Measurements from ENCODE around the gene METTL17. TPM values are rescaled to one million over a fixed set of nuclear protein-coding genes. Genes with fewer than 3 reads are reported as not detected.
A peak's percentile ranks its signal among the peaks of the same experiment; 100 is the strongest.

METTL17 gene
- polyA plus RNA-seq, 1 donor from 2014 or later: 231 TPM

DNA sequence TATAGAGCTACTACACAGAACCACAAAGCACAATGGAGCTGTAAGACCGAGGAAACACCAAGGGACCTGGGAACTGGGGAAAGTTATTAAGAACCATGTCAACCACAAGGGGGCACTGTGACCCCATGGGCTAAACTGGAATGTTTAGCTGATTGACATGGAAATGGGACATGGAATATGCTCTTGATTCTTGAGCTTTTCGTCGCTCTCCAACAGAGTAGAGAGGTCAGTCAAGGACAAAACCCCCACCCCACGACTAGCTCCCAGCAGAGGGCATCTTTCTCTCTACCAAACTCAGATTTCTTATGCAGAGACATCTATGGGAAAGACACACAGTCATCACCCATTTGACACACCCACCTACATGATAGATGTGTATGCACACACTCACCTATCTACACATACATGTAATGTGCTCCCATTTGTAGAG lies 25.0 kb downstream of the METTL17 start:
- Histone ChIP-seq H3K36me3 (ENCODE audit: insufficient read depth, low read length) (no peaks in the 10 kb centered on the region), H3K9me3 (ENCODE audit: low read length) (no peaks in the 10 kb centered on the region), H3K27me3 (ENCODE audit: insufficient read depth, low read depth, low read length) (no peaks in the 10 kb centered on the region), H3K79me2 (replicated peaks; ENCODE audit: insufficient read depth, low read length) (no peaks in the 10 kb centered on the region), H3K4me3 (ENCODE audit: low read length) (peak overlapping the region; percentile 43), H4K20me1 (ENCODE audit: insufficient read depth) (no peaks in the 10 kb centered on the region), H2AFZ (ENCODE audit: low read depth, low read length) (no peak overlapping the region), H3K9ac (ENCODE audit: low read length) (no peak overlapping the region), H3K4me2 (ENCODE audit: low read length) (no peak overlapping the region), H3K27ac (ENCODE audit: low read length) (peak overlapping the region; percentile 62), H3K9me2 (ENCODE audit: insufficient read depth, low read length) (no peaks in the 10 kb centered on the region), H3F3A (ENCODE audit: insufficient read depth, low read length, poor library complexity, severe bottlenecking) (no peaks in the 10 kb centered on the region)
- TF ChIP-seq RAD21 (conservative IDR thresholded peaks at IDR 0.05) (peak; percentile 92), MXI1 (conservative IDR thresholded peaks at IDR 0.05; ENCODE audit: poor library complexity, severe bottlenecking) (no peak), SMC3 (conservative IDR thresholded peaks at IDR 0.05; ENCODE audit: poor library complexity) (peak; percentile 93), TAF1 (IDR thresholded peaks at IDR 0.05; ENCODE audit: low read depth) (no peak)
- TF ChIP-seq, protein P1, sequence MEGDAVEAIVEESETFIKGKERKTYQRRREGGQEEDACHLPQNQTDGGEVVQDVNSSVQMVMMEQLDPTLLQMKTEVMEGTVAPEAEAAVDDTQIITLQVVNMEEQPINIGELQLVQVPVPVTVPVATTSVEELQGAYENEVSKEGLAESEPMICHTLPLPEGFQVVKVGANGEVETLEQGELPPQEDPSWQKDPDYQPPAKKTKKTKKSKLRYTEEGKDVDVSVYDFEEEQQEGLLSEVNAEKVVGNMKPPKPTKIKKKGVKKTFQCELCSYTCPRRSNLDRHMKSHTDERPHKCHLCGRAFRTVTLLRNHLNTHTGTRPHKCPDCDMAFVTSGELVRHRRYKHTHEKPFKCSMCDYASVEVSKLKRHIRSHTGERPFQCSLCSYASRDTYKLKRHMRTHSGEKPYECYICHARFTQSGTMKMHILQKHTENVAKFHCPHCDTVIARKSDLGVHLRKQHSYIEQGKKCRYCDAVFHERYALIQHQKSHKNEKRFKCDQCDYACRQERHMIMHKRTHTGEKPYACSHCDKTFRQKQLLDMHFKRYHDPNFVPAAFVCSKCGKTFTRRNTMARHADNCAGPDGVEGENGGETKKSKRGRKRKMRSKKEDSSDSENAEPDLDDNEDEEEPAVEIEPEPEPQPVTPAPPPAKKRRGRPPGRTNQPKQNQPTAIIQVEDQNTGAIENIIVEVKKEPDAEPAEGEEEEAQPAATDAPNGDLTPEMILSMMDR (IDR thresholded peaks at IDR 0.05; ENCODE audit: poor library complexity, severe bottlenecking): peak; percentile 94

DNA sequence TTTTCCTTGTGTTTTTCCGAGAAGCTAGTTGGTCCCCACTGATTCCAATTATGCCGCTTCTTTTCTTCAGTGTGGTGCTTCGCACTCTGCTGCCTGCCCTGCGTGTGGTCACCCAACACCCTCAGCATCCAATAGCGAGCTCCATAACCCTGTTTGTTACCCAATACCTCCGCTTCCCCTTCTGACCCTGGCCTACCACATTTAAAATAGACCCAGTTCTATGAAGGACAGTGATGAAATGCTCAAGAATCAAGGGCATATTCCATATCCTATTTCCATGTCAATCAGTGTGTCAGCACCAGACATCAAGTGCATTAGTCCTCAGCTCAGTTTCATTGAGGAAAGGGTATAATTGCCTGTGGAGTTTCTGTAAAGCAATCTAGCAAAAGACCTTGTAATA lies 25.5 kb downstream of the METTL17 start:
- no peaks in the 10 kb centered on the region for H3K79me2 ChIP-seq (replicated peaks; ENCODE audit: insufficient read depth, low read length)
- no peaks in the 10 kb centered on the region for H3K27me3 ChIP-seq (ENCODE audit: insufficient read depth, low read depth, low read length)
- H3K9me3 ChIP-seq (ENCODE audit: low read length): no peaks in the 10 kb centered on the region
- H3K4me3 ChIP-seq (ENCODE audit: low read length): peak overlapping the region; percentile 43
- no peaks in the 10 kb centered on the region for H4K20me1 ChIP-seq (ENCODE audit: insufficient read depth)
- H2AFZ ChIP-seq (ENCODE audit: low read depth, low read length): no peak overlapping the region
- peak overlapping the region; percentile 40 for H3K4me2 ChIP-seq (ENCODE audit: low read length)
- TF ChIP-seq RAD21 (conservative IDR thresholded peaks at IDR 0.05) (no peak), POLR2AphosphoS5 (IDR thresholded peaks at IDR 0.05) (no peak), MXI1 (conservative IDR thresholded peaks at IDR 0.05; ENCODE audit: poor library complexity, severe bottlenecking) (no peak), REST (IDR thresholded peaks at IDR 0.05; ENCODE audit: borderline replicate concordance) (peak; percentile 28), EZH2 (IDR thresholded peaks at IDR 0.05; ENCODE audit: borderline replicate concordance, insufficient read depth, low read length, poor library complexity, severe bottlenecking) (no peak), EP300 (conservative IDR thresholded peaks at IDR 0.05; ENCODE audit: poor library complexity, severe bottlenecking) (peak; percentile 52)
- TF ChIP-seq, protein P1 (IDR thresholded peaks at IDR 0.05; ENCODE audit: poor library complexity, severe bottlenecking): no peak
- peak overlapping the region; percentile 10 for H3K9ac ChIP-seq (ENCODE audit: low read length)
- no peaks in the 10 kb centered on the region for H3K9me2 ChIP-seq (ENCODE audit: insufficient read depth, low read length)
- H3F3A ChIP-seq (ENCODE audit: insufficient read depth, low read length, poor library complexity, severe bottlenecking): no peaks in the 10 kb centered on the region
- peak overlapping the region; percentile 62 for H3K27ac ChIP-seq (ENCODE audit: low read length)
- no peaks in the 10 kb centered on the region for H3K36me3 ChIP-seq (ENCODE audit: insufficient read depth, low read length)

Data from neural cell (in vitro differentiated cells).